ENCODE data around the gene COMMD3.
"Not testable (repeated sequence)": the region's sequence is repeated elsewhere in the genome, so short reads cannot be mapped to it uniquely, and the experiment has no call there.

The COMMD3 gene

DNA sequence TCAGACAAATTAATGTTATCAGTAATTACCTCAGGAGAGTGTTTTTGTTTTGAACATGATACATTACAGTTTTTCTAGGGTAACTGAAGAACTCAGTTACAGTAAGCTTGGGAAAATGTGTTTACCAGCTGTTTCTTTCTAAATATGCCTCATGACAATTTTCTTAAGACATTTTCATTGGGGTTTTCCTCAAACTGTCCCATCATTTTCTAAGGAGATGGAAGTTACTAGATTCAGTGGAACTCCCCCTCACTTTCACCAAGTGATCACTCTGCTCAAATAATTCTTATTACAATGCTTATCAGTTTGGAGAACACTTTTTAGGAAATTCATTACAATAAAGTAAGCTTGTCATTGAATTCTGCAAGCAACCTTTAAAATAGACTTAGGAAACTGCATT lies 22.7 kb downstream of the COMMD3 start:
- DNase-seq (ENCODE audit: low spot score): no peak

- DNase-seq (ENCODE audit: low spot score): no peak
Measured at GRCh38 chr10:22339761-22340328, 23.7 kb downstream of the COMMD3 start.

GRCh38 chr10:22340329-22341189 lies 24.4 kb downstream of the COMMD3 start:
- DNase-seq (ENCODE audit: low spot score): peak; percentile 87

- DNase-seq (ENCODE audit: low spot score): peak; percentile 36
Measured at GRCh38 chr10:22341190-22341925, 25.2 kb downstream of the COMMD3 start.

DNA sequence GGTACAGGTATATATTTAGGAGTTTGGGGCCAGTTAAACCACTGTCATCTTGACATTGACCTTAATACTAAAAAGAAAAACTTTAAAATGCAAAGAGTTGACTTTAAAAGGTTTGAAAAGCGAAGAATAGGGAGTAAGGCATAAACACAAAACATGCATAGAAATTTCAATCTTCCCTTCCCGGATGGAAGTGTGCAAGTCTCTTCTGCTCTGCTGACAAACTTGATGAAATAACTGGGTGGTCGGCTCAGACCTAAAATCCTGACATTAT lies 25.7 kb downstream of the COMMD3 start:
- DNase-seq (ENCODE audit: low spot score): no peak

DNA sequence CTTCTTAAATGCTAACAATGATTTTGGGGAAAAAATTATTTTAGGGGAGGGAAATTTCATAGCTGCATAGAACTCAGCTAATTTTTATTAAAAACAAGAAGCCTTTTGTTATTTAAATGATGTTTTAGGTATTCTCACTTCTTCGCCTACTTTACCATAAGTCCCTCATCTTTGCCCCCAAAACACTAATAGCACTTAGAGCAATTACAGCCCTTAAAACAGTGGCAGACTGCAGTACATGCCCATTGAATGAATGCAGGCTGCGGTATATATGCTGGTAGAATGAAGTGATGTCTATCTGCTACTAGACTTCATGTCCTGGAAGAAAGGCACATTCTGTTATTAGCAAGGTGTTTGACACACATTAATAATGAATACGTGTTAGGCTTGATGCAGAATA lies 26.2 kb downstream of the COMMD3 start:
- DNase-seq (ENCODE audit: low spot score): no peak

DNA sequence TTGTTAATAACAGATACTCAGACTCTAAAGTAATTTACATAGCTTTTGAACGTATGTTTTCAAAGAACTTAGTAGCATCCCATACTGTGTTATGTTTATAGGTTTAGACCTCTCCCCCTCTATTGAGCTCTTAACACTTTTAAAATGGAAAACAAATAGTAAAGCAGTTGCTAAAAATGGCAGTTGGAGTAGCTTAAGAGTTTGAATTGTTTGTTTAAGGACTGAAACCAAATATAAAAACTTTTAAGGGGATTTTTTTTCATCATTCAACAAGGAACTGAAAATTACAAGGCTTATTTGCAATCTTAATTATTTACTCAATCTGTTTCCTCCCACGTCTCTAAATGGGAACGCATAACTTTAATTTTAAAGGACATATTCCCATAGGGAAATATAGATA lies 27.5 kb downstream of the COMMD3 start:
- no peak for DNase-seq (ENCODE audit: low spot score)

GRCh38 chr10:22344249-22344648 lies 28.1 kb downstream of the COMMD3 start:
- DNase-seq (ENCODE audit: low spot score): no peak

- DNase-seq (ENCODE audit: low spot score): no peak
Measured at GRCh38 chr10:22344781-22345300, 28.7 kb downstream of the COMMD3 start.

GRCh38 chr10:22345301-22346095 lies 29.3 kb downstream of the COMMD3 start, which contains the start of gene SPAG6:
Gene SPAG6 (plus strand): TSS chr10:22345496. CDS start chr10:22345612, 116 bp downstream.
- peak; percentile 15 for DNase-seq (ENCODE audit: low spot score)

DNA sequence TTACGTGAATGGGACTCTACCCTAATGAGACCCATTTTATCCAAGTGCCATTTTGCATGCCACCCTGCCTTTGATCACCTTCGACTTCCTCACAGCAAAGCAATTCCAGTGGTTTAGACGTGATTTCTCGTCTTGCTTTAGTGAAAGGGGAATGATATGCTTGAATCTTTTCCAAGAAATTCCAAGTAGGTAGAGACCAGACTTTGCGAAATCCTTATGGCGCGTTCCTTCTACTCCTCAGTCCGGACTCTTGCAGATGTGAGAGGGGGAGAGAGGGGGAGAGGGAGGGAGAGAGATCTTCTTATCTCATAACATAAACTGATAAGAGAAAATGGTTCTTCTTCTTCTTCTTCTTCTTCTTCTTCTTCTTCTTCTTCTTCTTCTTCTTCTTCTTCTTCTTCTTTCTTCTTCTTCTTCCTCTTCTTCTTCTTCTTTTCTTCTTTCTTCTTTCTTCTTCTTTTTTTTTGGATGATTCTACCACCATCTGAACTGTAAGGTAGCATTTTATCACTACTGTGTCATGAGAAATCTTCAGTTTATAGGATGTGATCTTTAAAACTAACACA lies 30.0 kb downstream of the COMMD3 start:
- DNase-seq (ENCODE audit: low spot score): no peak

- no peak for DNase-seq (ENCODE audit: low spot score)
Measured at GRCh38 chr10:22349755-22350154, 33.6 kb downstream of the COMMD3 start.

DNA sequence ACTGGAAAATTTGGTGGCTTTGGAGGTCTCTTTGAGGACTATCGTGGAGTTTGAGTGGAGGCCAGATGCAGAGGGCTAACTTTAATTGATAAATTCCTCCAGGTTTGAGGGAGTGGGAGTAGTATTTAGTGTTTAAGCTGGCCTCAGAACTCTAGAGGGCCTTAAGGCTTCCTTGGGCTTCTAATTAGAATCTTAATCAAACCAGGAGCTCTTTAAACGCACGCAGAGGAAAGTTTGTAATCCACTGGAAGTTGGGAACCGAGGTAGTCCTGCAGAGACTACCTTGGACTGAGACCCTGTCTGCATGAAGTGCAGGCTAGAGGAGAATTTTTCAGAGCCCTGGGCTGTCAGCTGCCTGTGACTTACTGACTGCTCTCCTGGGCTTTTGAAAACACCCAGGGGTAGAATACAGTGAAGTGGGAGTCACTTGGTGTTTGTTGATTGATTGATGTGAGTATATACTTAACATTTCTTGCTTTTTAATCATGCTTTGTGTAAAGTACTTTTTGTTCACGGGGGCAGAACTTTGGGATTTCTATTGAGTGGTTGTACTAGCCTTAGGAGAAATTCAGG lies 35.0 kb downstream of the COMMD3 start:
- no peak for DNase-seq (ENCODE audit: low spot score)

- DNase-seq (ENCODE audit: low spot score): no peak
Measured at GRCh38 chr10:22356324-22356873, 40.2 kb downstream of the COMMD3 start.

GRCh38 chr10:22357770-22358169 lies 41.6 kb downstream of the COMMD3 start:
- not testable (repeated sequence) for DNase-seq (ENCODE audit: low spot score)

DNA sequence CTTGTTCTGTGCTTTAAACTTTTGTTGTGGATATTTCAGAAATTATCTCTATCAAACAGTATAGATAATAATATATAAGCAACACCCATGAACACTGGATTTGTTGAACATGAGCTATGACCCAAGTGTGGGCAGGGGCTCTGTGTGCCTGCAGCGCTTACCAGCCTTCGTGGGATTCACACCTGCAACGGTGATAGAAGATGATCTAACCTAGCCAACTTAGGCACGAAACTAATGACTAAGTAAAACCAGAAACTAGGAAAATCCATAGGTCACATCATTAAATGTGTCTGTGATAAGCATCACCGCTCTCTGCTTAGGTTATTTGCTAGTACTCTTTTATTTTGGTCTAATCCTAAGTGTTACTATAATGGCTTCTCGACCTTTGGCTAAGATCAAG lies 47.1 kb downstream of the COMMD3 start:
- no peak for DNase-seq (ENCODE audit: low spot score)

- DNase-seq (ENCODE audit: low spot score): no peak
Measured at GRCh38 chr10:22364407-22365140, 48.4 kb downstream of the COMMD3 start.

DNA sequence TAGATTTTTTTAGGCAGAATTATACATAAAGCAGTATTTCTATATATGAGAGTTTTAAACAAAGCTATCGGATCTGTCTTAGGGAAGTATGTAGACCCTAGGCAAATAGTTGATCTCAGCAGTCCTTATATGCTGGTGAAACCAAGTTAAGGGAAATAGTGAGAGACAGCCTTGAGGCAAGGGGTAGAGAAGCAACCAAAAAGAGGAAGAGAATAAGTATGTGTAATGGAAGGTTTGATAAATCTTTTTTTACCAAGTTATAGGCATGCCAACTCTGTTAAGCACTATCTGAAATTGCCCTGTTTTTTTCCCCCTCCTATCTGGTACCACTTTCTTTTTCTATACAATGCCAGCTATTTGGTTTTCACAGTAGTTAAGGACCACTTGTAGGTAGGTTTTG lies 49.0 kb downstream of the COMMD3 start:
- no peak for DNase-seq (ENCODE audit: low spot score)

- no peak for DNase-seq (ENCODE audit: low spot score)
Measured at GRCh38 chr10:22365644-22366434, 49.7 kb downstream of the COMMD3 start.

DNA sequence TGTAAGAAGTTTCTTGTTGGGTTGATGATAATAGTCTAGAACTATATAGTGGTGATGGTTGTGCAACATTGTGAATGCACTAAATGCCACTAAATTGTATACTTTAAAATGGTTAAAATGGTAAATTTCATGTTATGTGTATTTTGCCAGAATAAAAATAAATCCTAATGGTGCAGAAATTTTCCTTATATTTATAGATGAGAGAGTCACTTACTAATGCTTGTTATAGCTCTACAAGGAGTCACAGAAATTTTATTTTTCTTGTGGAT lies 50.2 kb downstream of the COMMD3 start:
- DNase-seq (ENCODE audit: low spot score): no peak

Data from AG20443 (cell line).